T-helper 1 cell (primary cell): Measurements from ENCODE around the gene RAB30.
A peak's percentile ranks its signal among the peaks of the same experiment; 100 is the strongest.

Experiments used
- DNase-seq, 5 donors: peaks; one replicate each; pipeline ENCODE4 v3.0.0-alpha.2; 2012 to 2020

Gene RAB30

DNA sequence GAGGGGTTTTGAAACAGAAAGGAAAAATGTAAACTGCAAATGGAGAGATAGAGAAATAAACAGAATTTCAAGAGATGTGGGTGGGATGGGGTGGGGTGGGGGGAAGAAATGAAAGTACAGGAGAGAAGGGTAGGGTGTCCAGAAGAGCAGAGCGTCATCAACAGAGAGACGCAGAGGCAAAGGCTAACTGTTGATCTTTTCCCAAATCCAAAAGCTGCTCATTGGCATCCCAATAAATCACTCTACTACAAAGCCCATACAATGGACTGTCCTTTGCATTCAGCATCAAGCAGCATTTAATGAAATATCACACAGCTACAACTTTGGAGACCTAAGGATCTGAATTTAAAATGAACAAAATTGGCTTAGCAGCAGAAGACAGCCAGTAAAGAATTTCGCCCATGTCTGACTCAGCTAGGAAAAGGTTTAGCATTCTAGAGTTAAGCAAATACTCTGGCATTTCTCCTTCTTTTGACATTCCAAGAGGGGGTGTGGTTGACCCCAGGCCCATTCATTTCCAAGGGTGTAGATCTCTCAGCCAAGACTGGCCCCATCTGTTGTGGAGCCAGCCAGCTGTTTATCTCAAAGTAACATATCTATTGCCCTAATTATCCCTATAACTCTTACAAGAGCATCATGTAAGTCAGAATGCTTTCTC lies 1.5 kb downstream of the RAB30 start:
- DNase-seq, result no peak

DNA sequence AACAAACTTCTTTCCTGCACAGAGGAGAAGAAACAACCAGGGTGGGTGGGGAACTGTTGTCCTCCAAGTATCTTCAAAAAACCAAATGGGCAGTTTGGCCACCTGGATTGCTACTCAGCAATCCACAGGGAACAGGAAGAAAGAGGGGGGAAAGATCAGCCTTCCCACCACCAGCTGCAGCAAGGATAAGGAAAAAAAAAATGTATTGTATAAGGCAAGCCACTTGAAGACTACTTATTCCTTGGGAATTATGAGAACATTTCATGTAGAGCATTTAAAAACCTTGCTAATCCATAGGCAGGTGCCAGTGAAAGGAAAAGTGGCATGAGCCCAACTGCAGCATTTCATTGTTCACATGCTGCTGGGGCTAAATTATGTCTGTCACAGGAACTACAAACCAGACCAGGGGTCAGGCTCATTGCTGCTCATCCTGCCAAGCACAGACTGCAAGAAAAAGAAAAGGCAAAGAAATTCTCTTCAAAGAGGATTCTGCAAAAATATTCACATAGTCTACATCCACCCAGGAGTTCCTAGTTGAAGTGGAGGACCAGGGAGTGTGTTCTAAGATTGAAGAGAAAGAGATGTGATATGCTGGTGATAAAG lies 2.2 kb downstream of the RAB30 start:
- no peak for DNase-seq

DNA sequence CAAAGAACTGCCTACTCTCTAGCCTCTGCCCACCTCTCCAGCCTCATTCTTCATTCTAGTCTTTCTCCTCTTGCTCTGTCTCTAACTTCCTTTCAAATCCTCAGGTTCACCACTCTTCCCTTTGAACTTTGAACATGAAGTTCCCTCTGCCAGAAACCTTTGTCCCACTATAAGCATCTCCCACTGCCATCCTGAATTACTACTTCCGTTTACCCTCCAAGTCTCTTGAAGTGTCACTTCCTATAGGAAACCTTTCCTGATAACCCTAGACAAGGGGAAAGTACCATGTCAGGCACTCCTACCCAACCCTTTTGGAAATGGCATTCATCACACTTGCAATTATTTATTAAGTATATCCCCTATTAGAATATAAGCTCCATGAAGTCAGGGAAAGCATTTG lies 3.1 kb downstream of the RAB30 start:
- DNase-seq, result no peak

GRCh38 chr11:83064011-83064410 lies 7.7 kb downstream of the RAB30 start:
- no peak for DNase-seq

DNA sequence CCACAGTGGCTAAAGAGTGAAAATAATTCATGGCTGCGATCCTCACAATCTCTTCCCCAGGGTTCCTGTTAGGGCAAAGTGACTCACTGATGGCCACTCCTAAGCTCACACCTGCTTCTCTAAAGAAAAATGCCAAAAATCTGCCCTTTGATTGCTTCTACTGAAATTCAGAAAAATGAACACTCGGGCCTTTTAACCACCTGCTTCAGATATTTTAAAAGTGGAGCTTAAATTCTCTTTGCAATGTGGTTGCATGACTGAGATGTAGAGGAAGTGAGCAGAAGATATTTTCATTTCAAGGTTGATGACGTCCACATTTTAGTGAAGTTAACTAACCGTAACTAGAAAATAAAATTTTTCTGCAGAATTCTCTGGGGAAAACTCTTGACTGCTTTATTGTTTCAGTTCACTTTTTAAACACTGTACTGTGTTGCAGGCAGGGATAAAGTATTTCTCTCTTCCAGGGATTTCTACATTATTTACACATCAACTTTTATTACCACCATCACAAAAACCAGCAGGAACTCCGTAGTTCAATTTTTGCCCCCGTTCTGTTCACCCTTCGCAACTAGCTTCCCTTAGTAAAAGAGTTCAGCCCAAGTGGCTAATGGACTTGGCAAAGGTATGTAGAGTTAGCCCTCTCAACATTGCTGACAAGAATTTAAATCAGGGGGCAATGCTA lies 8.5 kb downstream of the RAB30 start:
- DNase-seq, result peak in 1 of 5 donors; percentile 55

GRCh38 chr11:83061883-83062282 lies 9.8 kb downstream of the RAB30 start:
- peak in 1 of 5 donors; percentile 48 for DNase-seq

DNA sequence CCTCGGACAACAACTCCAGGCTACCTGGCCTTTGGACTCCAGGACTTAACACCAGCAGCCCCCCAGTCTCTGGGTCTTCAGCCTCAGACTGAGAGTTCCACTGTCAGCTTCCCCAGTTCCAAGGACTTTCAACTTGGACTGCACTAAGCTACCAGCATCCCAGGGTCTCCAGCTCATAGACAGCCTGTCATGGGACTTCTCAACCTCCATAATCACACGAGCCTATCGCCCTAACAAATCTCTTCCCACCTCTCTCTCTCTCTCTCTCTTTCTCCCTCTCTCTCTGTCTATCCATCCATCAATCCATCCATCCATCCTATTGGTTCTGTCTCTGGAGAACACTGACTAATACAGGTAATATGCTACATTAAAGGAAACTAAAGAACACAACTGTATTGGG lies 10.7 kb downstream of the RAB30 start:
- no peak for DNase-seq

- no peak for DNase-seq
These were observed 14.0 kb downstream of the RAB30 start for GRCh38 chr11:83057721-83058120.

- DNase-seq, result no peak
These were observed 15.1 kb downstream of the RAB30 start for GRCh38 chr11:83056611-83057010.

- no peak for DNase-seq
These were observed 15.5 kb downstream of the RAB30 start for GRCh38 chr11:83056204-83056603.

DNA sequence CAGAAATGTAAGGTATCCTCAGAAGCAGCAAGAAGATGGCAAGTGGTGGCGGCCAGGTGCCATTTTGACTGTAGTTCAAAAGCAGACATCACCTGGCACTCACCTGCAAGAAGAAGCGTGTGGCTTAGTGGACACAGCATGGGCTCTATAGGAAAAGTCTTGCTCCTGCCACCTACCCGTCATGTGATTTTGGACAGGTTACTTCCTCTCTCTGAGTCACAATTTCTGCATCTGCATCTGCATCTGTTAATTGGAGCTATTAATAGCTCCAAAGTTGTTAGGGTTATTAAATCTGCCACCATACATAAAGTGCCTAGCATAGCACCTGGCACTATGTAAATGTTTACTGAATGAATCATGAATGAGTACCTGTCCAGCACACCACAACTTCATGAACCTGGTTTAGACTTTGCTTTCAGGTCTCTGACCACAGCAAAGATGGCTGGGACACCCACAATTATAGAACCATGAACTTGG lies 16.8 kb downstream of the RAB30 start:
- no peak for DNase-seq

DNA sequence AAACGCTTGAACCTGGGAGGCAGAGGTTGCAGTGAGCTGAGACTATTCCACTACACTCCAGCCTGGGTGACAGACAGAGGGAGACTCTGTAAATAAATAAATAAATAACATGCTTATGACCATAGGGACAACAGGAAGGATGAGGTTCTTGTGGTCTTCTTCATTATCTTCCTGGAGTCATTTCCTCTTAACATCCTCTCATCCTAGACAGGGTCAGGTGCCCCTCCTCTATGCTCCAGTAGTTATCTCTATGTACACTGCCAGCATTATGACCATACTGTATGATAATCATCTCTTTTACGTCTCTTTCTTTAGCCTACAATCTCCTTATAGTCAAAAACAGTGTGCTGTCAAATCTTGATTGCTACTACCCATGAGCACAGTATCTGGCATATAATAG lies 17.7 kb downstream of the RAB30 start:
- DNase-seq, result peak in 1 of 5 donors; percentile 44

DNA sequence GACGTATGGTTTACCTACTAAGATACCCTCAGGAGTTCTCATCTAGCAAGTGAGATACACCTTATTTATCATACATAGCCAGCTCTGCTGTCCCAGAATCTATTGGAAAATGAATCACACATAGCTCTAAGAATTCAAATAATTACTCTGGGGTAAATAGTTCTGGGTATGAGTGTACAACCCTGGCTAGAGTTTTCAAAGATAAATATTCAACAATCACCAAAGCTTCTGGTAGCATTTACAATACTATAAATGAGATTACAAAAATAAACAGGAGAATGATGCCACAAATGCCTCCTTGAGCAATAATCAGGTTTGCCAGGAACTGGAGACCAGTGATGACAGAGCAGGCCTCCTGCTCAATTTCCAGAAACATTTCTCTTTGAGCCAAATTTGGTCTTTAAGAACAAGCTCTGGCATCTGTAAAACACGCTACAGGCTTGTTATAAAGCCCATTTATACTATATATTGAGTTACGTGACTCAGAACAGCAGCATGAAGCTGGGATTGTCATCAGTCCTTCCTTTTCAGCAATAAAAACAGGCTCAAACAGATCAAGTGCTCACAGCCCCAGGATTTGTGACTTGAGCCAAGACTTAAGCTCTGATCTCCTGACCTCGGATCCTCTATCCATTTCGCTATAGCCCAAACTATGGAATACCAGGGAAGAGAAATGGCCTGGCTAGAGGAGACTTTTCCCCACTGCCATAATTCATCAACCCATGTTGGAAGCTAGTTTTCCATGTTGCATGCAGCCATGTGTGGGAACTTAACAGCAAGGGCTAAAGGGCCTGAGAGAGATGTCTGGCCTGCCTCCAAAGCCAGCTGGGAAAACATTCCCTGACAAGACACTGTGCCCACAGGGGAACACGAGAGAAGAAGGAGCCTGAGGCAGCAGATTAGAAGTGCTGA lies 19.7 kb downstream of the RAB30 start:
- DNase-seq, result no peak

- no peak for DNase-seq
These were observed 24.0 kb downstream of the RAB30 start for GRCh38 chr11:83047515-83048225.

GRCh38 chr11:83046621-83047172 lies 25.0 kb downstream of the RAB30 start:
- no peak for DNase-seq

GRCh38 chr11:83044958-83045712 lies 26.6 kb downstream of the RAB30 start:
- peak in 1 of 5 donors; percentile 48 for DNase-seq

GRCh38 chr11:83042964-83043711 lies 28.6 kb downstream of the RAB30 start:
- no peak for DNase-seq

- DNase-seq, result no peak
These were observed 30.6 kb downstream of the RAB30 start for GRCh38 chr11:83041126-83041525.

DNA sequence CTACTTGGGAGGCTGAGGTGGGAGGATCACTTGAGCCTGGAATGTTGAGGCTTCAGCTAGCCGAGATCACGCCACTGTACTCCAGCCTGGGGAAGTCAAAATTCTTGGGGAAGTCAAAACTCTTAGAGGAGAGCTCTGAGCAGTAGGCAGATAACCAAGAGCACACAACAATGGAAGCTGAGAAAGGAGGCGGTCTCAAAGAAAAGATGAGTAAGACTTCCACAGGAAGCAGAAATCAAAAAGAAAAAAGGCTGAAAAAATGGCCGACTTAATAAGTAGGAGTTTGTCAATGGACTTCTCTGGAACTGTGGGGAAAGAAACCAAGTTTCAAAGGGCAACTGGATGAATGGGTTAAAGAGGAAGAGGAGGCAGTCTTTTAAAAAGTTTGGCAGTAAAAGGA lies 32.1 kb downstream of the RAB30 start:
- DNase-seq, result no peak

GRCh38 chr11:83037877-83038276 lies 33.8 kb downstream of the RAB30 start:
- DNase-seq, result no peak
